GM12891 (cell line): ENCODE measurements around the gene FAM43A. TPM values are rescaled to one million over a fixed set of nuclear protein-coding genes. Genes with fewer than 3 reads are reported as not detected.

Experiments
- DNase-seq: peaks from one replicate; pipeline ENCODE4 v3.0.0; 2011; ENCODE audit warnings: low spot score; ENCODE audit not compliant: insufficient read length
- FAIRE-seq: peaks from 2 replicates; lab custom pipeline; 2011; peaks lifted over from hg19 to GRCh38; lab: Jason Lieb, UNC
- PAX5 ChIP-seq: IDR thresholded peaks from 2 replicates; pipeline ENCODE4 v1.6.1; 2011; ENCODE audit warnings: low read length, moderate library complexity, mild to moderate bottlenecking; ENCODE audit not compliant: insufficient read depth, severe bottlenecking
- POLR2A ChIP-seq: IDR thresholded peaks from 2 replicates; pipeline ENCODE4 v1.6.1; 2011; ENCODE audit warnings: low read depth, low read length, control low read depth
- POLR2AphosphoS5 ChIP-seq: IDR thresholded peaks from 2 replicates; pipeline ENCODE4 v1.6.1; 2011; ENCODE audit warnings: low read depth, low read length, control low read depth
- POU2F2 ChIP-seq: IDR thresholded peaks from 2 replicates; pipeline ENCODE4 v1.6.1; 2011; ENCODE audit warnings: low read depth, mild to moderate bottlenecking, control low read depth, low read length, moderate library complexity
- SPI1 ChIP-seq: IDR thresholded peaks from 2 replicates; pipeline ENCODE4 v1.6.1; 2011; ENCODE audit warnings: low read depth, low read length, control low read depth
- TAF1 ChIP-seq: IDR thresholded peaks from 2 replicates; pipeline ENCODE4 v1.6.1; 2011; ENCODE audit warnings: low read depth, low read length, control low read depth
- polyA plus RNA-seq: library from polyadenylated mRNA; unstranded; fragments of >200 nt; gene quantifications from one replicate; pipeline ENCODE4 v1.2.1, GENCODE V29; 2012; ENCODE audit warnings: low read depth, missing spikeins, inconsistent platforms; ENCODE audit not compliant: missing spikeins

Gene FAM43A, protein sequence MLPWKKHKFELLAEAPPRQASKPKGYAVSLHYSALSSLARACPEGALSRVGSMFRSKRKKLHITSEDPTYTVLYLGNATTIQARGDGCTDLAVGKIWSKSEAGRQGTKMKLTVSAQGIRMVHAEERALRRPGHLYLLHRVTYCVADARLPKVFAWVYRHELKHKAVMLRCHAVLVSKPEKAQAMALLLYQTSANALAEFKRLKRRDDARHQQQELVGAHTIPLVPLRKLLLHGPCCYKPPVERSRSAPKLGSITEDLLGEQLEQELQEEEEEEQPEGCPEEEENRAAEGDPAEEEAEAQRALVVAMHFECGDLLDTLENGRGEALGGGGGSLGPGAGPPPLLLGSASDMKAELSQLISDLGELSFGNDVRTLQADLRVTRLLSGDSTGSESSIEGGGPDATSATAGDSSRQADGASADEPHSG
- 4.6 TPM for polyA plus RNA-seq

DNA sequence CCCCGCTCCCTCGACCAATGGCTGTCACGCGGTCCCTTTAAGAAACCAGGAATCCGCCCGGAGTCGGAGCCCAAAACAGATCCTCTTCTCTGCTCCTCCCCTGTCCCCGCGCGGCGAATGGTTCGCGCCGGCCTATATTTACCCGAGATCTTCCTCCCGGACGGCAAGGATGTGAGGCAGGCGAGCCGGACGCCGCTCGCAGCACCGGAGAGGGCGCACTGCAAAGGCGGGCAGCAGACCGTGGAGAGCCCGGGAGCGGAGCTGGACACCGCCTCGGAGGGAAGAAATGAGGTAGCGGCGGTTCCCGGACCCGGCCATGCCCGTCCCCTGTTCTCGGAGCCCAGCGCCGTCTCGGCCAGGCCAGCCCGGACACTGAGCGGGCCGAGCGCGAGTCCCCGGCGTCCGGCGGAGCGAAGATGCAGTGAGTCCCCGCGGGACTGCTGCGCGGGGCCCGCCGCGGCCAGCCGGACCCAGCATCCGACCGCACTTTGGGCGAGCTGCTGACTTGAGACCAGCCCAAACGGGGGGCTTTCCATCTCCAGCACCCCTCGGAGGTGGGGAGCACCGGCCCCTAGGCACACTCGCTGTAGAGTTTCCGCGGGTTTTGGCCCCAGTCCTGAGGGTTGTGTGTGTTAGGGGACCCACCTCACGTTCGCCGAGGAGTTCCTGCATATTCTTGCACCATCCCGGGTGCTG is at the start of gene FAM43A:
FAM43A (plus strand) TSS at position 166 of the 696 bp plus-strand sequence. CDS start 944 bp downstream, outside the sequence.
- peak; percentile 95 for TF ChIP-seq TAF1
- TF ChIP-seq POLR2A, result peak; percentile 99
- peak; percentile 98 for TF ChIP-seq PAX5
- peak; percentile 99 for TF ChIP-seq POLR2AphosphoS5
- TF ChIP-seq SPI1, result no peak
- TF ChIP-seq POU2F2, result peak; percentile 89
- DNase-seq (peak; percentile 73), FAIRE-seq (peak; percentile 81)

DNA sequence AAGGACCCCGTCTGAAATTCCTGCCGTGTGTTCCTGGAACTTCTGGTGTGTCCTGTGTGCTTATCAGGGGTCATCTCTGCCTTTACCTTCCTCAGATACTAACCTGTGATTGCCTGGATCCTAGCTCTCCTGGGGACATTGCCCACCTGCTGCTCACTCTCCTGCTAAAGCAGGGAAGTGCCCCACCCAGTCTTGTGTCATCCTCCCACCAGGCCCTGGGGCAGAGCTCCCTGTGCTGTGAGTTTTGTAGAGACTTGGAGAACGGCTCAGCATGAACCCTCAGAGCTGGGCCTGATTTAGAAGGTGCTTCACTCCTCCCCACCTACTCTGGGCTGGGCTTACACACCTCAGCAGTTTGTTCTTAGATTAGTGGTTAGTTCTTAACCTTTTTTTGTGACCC is 48.6 kb upstream of the FAM43A start:
- no peak for DNase-seq
- FAIRE-seq, result no peak
- no peak for TF ChIP-seq PAX5
- TF ChIP-seq TAF1, result no peak
- TF ChIP-seq POLR2A, result no peak
- TF ChIP-seq POU2F2, result no peak
- TF ChIP-seq POLR2AphosphoS5, result no peak
- no peak for TF ChIP-seq SPI1

DNA sequence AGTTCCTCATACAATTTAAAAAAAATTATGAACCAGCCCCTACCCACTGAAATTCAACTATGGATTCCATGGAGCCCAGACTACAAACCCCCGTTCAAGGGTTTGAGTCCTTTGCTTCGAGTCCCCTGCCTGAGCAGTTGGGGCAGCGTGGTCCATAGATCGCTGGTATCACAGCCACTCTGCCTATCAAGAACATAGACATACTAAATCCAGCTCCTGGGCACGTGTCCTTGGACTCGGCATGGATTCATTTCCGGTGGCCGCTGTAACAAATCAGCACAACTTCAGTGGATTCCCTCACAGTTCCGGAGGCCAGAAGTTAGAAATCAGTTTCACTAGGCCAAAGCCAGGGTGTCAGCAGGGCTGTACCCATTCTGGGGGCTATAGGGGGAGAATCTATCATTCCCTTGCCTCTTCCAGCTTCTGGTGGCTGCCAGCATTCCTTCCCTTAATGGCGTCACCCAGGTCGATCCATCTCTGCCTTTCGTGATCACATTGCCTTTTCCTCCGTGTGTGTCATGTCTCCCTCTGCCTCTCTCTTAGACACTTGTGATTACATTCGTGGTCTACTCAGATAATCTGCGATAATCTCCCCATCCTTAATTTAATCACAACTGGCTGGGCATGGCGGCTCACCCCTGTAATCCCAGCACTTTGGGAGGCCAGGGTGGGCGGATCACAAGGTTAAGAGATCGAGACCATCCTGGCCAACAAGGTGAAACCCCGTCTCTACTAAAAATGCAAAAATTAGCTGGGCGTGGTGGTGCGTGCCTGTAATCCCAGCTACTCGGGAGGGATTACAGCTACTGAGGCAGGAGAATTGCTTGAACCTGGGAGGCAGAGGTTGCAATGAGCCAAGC is 47.9 kb upstream of the FAM43A start:
- FAIRE-seq (no peak), DNase-seq (no peak)
- TF ChIP-seq PAX5 (no peak), POU2F2 (no peak), POLR2AphosphoS5 (no peak), TAF1 (no peak), POLR2A (no peak), SPI1 (no peak)

DNA sequence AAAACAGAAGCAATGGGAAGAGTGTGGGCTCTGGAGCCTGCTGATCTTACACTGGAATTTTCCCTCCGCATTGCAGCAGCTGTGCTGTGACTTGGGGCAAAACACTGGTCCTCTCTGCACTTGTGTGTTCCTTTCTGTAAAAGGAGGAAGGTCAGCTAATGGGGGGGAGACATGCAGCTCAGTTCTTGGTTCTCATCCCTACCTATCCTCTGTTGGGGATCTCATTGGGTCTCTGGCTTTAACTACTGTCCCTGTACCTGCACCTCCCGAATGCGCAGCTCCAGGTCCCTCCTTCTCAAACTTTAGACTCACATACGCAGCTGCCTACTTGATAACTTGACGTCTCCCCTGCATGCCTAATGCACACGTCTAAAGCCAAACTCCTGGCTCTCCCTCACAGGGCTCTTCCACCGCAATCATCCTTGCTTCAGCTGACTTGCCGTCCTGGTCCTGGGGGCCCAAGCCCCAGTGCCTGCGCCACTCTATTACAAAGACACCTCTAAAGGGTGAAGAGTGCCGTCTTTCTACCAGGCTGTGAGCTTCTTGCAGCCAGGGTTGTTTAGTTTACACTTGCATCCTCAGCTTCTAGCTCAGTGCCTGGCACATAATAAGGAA is 46.6 kb upstream of the FAM43A start:
- TF ChIP-seq POLR2AphosphoS5 (peak; percentile 47; the same call in 1 of the 2 replicates), TAF1 (no peak)
- DNase-seq, result no peak
- no peak for FAIRE-seq

DNA sequence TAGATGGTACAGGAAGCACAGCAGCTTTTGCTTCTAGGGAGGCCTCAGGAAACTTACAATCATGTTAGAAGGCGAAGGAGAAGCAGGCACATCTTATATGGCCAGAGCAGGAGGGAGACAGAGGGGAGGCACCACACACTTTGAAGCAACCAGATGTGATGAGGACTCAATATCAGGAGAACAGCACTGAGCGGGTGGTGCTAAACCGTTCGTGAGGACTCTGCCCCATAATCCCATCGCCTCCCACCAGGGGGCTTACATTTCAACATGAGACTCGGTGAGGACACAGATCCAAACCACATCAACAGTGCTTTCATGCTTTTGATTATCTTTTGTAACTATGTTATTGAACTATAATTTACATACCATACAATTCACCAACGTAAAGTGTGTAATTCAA is 44.9 kb upstream of the FAM43A start:
- TF ChIP-seq POLR2A (no peak), POLR2AphosphoS5 (no peak), PAX5 (no peak), SPI1 (no peak), TAF1 (no peak), POU2F2 (no peak)
- DNase-seq (no peak), FAIRE-seq (no peak)

DNA sequence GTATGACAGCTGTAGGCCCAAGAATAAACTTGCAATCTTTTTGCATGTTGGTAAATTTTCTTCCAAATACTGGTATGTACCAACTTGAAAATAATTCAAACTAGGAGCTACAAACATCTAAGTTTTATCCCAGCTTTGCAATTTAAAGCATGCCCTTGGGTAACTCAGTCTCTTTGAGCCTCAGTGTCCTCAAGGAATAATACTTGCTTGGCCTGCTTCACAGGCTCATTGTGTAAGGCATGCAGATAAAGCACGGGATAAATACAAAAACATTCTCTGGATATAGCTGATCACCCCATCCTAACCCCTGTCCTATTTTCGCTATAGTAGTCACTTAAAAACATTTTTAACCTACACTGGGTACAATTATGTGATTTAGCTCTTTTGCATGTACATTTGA is 42.9 kb upstream of the FAM43A start:
- FAIRE-seq, result no peak
- TF ChIP-seq POLR2A (no peak), TAF1 (no peak)
- DNase-seq, result no peak

DNA sequence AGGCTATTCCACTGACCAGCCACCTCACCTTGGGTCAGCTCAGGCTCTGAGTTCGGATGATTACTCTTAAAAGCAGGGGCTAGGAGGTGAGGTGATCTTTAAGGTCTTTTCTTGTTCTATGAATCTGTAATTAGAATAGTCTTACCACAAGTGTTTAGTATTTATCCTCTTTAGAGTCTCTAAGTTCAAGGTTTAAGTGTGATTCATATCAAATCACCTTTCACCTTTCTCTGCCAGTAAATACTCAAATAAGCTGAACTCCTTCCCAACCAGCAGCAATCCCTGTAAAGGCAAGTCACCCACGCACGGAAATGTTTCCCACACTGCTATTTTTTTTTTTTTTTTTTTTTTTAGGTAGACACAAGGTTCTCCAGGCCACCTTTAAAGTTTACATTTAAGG is 37.9 kb upstream of the FAM43A start:
- FAIRE-seq (no peak), DNase-seq (no peak)
- TF ChIP-seq POLR2AphosphoS5 (no peak), PAX5 (no peak), TAF1 (no peak), POLR2A (no peak), POU2F2 (no peak), SPI1 (no peak)

DNA sequence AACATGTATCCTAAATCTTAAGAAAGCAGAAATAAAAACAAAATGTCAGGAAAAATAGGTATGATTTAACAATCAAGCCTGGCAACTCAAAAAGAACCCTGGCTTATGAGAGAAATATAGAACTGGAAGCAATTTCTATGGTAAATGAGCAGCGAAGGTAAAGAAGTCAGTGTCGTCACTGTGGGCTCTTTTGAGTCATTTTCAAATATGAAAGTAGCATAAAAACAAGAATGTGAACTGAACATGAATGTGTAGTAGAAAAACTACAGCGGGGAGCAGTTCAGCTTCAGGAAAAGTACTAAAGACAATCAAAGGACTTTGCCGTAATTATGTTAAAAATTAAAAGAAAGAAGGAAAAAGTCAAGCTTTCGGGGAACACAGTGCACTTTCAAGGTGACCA is 31.2 kb upstream of the FAM43A start:
- TF ChIP-seq POLR2A (no peak), SPI1 (no peak), POU2F2 (no peak), PAX5 (no peak), TAF1 (no peak), POLR2AphosphoS5 (no peak)
- FAIRE-seq (no peak), DNase-seq (no peak)

DNA sequence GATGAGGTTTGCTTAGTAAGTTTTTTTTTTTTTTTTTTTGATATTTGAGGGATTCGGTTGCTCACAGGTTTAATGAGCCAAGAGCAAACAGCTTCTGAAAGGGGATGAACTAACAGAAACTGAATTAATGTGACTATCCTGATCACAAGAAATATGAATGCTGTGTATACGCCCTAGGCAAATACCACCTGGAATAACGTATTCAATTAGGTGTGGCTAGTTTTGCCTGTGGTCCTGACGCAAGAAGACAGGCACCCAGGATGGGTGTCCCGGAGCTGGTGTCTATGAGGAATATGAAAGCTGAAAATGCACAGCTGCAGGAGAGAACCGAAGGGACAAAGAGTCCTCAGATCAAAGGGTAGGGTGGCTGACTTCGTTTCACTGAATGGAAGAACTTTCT is 28.2 kb upstream of the FAM43A start:
- DNase-seq, result no peak
- no peak for TF ChIP-seq POU2F2
- no peak for FAIRE-seq
